Measurements from ENCODE around the gene CMSS1. TPM values are rescaled to one million over a fixed set of nuclear protein-coding genes. Genes with fewer than 3 reads are reported as not detected.

The CMSS1 gene
- total RNA-seq, 2 donors from 2014 or later = 18.9 to 20.4 TPM

- H3K9me3 ChIP-seq (ENCODE audit: control insufficient read depth, low read length, poor library complexity, severe bottlenecking) = no peaks in the 10 kb centered on the region
- ATAC-seq (no peak), DNase-seq (no peak)
- no peak overlapping the region for H3K27ac Mint-ChIP-seq
- H3K4me3 Mint-ChIP-seq = no peak overlapping the region
- H3K36me3 Mint-ChIP-seq (ENCODE audit: low read depth) = no peaks in the 10 kb centered on the region
- H3K4me1 Mint-ChIP-seq = peaks cover 2% of the 10 kb centered on the region
- H3K27me3 Mint-ChIP-seq = no peaks in the 10 kb centered on the region
These were observed 165.0 kb downstream of the CMSS1 start for GRCh38 chr3:99982650-99983049.

DNA sequence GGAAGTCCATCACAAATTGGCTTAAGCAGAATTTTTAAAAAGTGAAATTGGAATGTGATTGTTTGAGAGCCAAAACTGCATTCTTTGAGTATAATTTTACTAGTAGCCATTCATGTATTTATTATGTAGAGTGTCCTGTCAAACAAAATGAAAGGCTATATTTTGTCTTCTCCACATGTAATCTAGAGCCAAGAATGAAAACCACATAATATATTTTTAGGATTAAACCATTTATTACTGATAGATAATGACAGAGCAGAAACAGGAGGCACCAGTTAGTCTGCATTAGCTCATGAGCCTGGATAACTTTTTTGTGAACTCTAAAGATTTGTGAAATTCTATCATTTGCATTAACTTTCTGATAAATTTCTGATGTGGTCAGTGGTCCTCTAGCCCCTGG lies 166.5 kb downstream of the CMSS1 start:
- no peak for ATAC-seq
- Mint-ChIP-seq H3K36me3 (ENCODE audit: low read depth) (no peaks in the 10 kb centered on the region), H3K4me1 (peaks cover 2% of the 10 kb centered on the region), H3K27me3 (no peaks in the 10 kb centered on the region), H3K27ac (no peak overlapping the region), H3K4me3 (no peak overlapping the region)
- no peak for DNase-seq
- H3K9me3 ChIP-seq (ENCODE audit: control insufficient read depth, low read length, poor library complexity, severe bottlenecking) = no peaks in the 10 kb centered on the region

DNA sequence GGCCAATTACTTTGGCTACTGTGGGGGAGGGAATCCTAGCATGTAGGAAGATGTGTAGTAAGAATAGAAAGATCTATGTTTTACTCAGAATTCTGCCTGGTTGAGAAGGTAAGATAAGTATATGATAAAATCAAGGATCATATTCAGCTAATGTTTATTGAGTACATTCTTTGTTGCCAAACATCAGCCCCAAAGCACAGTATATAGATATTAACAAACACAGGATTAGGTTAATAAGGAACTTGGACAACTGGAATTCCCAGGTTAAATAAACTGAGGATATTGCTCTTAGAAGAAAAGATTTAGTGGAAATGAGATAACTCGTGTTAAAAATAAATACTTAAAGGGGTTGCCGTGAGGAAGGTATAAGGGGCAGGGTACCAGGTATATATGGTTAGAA lies 167.0 kb downstream of the CMSS1 start:
- Mint-ChIP-seq H3K4me3 (no peak overlapping the region), H3K4me1 (peaks cover 2% of the 10 kb centered on the region), H3K27me3 (no peaks in the 10 kb centered on the region), H3K36me3 (ENCODE audit: low read depth) (no peaks in the 10 kb centered on the region), H3K27ac (no peak overlapping the region)
- H3K9me3 ChIP-seq (ENCODE audit: control insufficient read depth, low read length, poor library complexity, severe bottlenecking) = no peaks in the 10 kb centered on the region
- ATAC-seq (no peak), DNase-seq (no peak)

DNA sequence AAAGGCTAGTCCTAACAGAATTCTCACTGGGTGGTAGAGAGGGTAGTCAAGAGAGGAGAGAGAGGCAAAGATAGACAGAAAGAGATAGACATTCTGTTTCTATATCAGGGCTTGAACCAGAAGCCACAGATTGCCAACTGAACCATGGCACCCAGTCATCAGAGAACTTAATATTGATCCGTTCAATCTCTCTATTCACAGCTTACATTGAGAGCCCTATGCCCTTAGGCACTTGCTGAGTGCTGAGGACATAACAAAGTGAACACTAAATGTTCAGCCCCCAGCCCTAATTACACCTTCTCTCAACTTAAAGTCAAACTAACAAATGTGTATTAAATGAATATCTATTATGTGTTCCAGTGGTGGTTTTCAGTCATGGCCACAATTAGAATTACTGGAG lies 172.5 kb downstream of the CMSS1 start:
- H3K27me3 Mint-ChIP-seq = no peaks in the 10 kb centered on the region

GRCh38 chr3:99997293-99997692 lies 179.6 kb downstream of the CMSS1 start:
- ATAC-seq (no peak), DNase-seq (no peak)
- H3K4me1 Mint-ChIP-seq = no peaks in the 10 kb centered on the region
- H3K27ac Mint-ChIP-seq = no peak overlapping the region
- no peaks in the 10 kb centered on the region for H3K27me3 Mint-ChIP-seq
- H3K4me3 Mint-ChIP-seq = no peak overlapping the region
- no peaks in the 10 kb centered on the region for H3K36me3 Mint-ChIP-seq (ENCODE audit: low read depth)
- no peaks in the 10 kb centered on the region for H3K9me3 ChIP-seq (ENCODE audit: control insufficient read depth, low read length, poor library complexity, severe bottlenecking)

More for the DNA sequence above, 172.5 kb downstream of the CMSS1 start:
- Mint-ChIP-seq H3K36me3 (ENCODE audit: low read depth) (no peaks in the 10 kb centered on the region), H3K4me3 (no peak overlapping the region), H3K4me1 (no peaks in the 10 kb centered on the region), H3K27ac (no peak overlapping the region)
- H3K9me3 ChIP-seq (ENCODE audit: control insufficient read depth, low read length, poor library complexity, severe bottlenecking) = no peaks in the 10 kb centered on the region
- DNase-seq = no peak
- no peak for ATAC-seq

GRCh38 chr3:99999536-99999935 lies 181.9 kb downstream of the CMSS1 start:
- no peaks in the 10 kb centered on the region for H3K9me3 ChIP-seq (ENCODE audit: control insufficient read depth, low read length, poor library complexity, severe bottlenecking)
- Mint-ChIP-seq H3K4me3 (no peak overlapping the region), H3K27me3 (no peaks in the 10 kb centered on the region), H3K36me3 (ENCODE audit: low read depth) (no peaks in the 10 kb centered on the region), H3K4me1 (peaks cover 8% of the 10 kb centered on the region), H3K27ac (no peak overlapping the region)
- DNase-seq (no peak), ATAC-seq (no peak)

DNA sequence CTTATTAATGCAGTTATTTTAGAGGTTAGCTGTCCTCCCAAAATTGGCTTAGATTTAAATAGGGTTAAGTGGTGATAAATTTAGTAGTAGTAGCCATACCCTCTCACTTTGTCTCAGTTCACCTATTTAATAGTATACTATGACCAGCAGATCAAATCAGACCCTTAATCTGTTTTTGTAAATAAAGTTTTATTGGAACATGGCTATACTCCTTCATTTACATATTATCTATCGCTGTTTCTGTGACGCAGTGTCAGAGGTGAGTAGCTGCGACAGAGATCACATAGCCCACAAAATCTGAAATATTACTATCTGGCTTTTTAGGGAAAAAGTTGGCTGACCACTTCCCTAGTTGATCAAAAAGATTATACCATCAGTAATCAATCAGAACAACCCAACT lies 183.4 kb downstream of the CMSS1 start:
- Mint-ChIP-seq H3K27me3 (no peaks in the 10 kb centered on the region), H3K4me3 (no peak overlapping the region), H3K27ac (no peak overlapping the region), H3K4me1 (peaks cover 11% of the 10 kb centered on the region), H3K36me3 (ENCODE audit: low read depth) (no peaks in the 10 kb centered on the region)
- ATAC-seq (no peak), DNase-seq (no peak)
- no peaks in the 10 kb centered on the region for H3K9me3 ChIP-seq (ENCODE audit: control insufficient read depth, low read length, poor library complexity, severe bottlenecking)

DNA sequence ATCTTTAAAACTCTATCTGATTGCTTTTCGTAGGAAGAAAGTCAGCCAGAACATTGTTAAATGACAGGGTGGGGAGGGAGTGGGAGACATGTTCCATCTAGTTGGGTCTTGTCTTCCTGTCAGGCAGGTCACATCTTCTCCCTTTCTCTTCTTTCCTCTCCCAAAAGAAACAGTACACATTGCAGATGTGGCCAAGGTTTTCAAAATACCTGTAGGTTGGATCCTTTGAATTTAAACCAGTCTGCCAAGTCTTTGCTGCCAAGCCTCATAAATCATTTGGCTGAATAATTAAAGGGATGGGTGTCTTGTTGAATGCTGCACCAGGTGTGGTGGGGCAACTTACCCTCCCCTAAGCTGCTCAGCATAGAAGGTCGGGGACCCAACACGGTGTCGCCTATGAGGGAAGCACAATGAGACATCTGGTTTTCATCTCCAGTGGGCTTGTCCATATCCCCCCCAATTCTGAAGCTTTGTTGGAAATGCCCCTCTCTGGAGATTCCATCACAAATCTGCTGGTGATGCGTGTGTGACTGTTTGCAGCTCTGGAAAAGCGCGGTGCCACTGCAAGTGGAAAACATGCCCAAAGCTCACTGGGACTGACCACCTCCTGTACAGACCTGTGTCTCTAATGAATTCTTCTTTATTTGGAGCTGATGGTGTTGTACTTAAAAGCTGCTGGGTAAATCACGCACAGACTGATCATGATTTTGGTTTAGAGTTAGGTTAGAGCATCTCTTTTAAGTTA lies 184.0 kb downstream of the CMSS1 start:
- no peak overlapping the region for H3K27ac Mint-ChIP-seq
- H3K4me3 Mint-ChIP-seq = no peak overlapping the region
- H3K4me1 Mint-ChIP-seq = peaks cover 11% of the 10 kb centered on the region
- ATAC-seq (no peak), DNase-seq (no peak)
- H3K36me3 Mint-ChIP-seq (ENCODE audit: low read depth) = no peaks in the 10 kb centered on the region
- no peaks in the 10 kb centered on the region for H3K27me3 Mint-ChIP-seq
- no peaks in the 10 kb centered on the region for H3K9me3 ChIP-seq (ENCODE audit: control insufficient read depth, low read length, poor library complexity, severe bottlenecking)

DNA sequence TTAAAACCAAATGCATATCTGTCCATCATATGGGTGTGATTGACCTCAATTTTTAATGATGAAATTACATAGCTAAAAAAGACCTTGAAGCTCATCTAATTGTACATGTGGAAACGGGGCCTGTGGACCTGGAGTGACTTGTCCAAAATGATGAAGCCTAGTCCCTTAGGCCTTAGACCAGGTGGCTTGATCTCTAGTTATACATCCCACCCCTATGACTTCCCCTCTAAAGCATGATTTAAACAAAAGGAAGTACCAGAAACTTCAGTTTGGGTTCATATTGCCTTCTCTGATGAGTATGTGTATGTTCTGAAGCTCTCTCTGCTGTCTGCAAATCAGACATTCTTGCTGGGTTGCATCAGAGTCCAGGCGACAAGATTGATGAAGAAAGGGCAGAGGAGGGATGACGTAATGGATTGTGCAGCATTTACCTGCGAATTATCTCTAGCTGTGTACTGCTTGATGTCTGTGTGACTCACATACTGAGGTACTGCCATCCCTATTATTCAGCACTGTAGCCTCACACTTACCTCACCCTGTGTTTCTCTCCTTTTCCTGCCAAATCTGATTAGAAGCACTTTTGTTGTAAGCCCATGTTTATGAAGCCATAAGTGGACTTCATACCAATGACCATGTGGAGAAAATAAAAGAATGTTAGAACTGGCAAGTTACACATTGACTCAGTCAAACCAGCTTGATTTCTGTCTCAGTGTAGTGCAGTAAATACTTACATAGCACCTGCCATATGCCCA lies 185.1 kb downstream of the CMSS1 start:
- H3K9me3 ChIP-seq (ENCODE audit: control insufficient read depth, low read length, poor library complexity, severe bottlenecking) = no peaks in the 10 kb centered on the region
- no peak for ATAC-seq

DNA sequence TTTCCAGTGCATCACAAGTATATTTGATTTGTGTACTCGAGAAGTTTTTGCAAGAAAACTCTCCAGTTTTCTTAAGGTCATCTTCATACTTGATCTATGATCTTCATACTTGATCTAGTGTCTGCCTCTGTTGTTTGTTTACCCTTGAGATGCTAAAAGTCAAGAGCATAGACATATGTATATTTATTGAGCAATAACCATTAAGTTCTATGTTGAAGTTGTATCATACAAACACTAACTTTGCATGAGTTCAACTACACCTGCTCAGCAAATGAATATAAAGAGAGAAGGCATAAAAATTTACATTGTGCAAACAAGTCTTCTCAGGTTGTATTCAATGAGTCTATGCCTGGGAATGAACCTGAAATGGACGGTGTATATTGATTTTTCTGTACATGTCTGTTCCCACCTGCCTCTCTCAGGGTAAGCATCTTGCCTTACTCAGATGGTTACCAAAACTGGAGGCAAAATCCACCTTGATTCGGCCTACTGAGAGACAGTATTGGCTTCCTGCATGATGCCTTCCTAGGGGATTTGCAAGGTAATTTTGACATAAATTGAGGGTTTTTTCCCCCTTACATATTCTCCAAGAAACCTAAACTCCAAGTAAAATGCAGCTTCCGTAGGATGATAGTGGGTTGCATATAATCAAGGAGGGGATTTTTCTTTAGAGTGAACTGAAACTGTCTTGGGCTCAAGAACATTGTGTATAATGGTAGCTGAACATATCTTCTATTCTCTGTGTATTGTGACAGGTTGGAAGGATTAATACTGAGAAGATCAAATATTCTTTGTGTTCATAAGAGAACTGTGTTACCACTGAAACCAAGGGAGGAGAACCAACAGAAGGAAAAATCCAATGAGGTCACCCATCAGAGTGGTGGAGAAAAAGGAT lies 186.2 kb downstream of the CMSS1 start:
- H3K9me3 ChIP-seq (ENCODE audit: control insufficient read depth, low read length, poor library complexity, severe bottlenecking) = no peaks in the 10 kb centered on the region
- Mint-ChIP-seq H3K36me3 (ENCODE audit: low read depth) (no peaks in the 10 kb centered on the region), H3K4me1 (peaks cover 13% of the 10 kb centered on the region), H3K27ac (no peak overlapping the region), H3K4me3 (no peak overlapping the region), H3K27me3 (no peaks in the 10 kb centered on the region)
- no peak for ATAC-seq
- DNase-seq = no peak

More for the DNA sequence above, 185.1 kb downstream of the CMSS1 start:
- Mint-ChIP-seq H3K27me3 (no peaks in the 10 kb centered on the region), H3K4me1 (peaks cover 13% of the 10 kb centered on the region), H3K27ac (no peak overlapping the region), H3K4me3 (no peak overlapping the region), H3K36me3 (ENCODE audit: low read depth) (no peaks in the 10 kb centered on the region)
- no peak for DNase-seq

- H3K4me1 Mint-ChIP-seq = peaks cover 13% of the 10 kb centered on the region
- no peaks in the 10 kb centered on the region for H3K27me3 Mint-ChIP-seq
- ATAC-seq (no peak), DNase-seq (no peak)
- no peak overlapping the region for H3K27ac Mint-ChIP-seq
- no peaks in the 10 kb centered on the region for H3K36me3 Mint-ChIP-seq (ENCODE audit: low read depth)
- no peak overlapping the region for H3K4me3 Mint-ChIP-seq
- H3K9me3 ChIP-seq (ENCODE audit: control insufficient read depth, low read length, poor library complexity, severe bottlenecking) = no peaks in the 10 kb centered on the region
These were observed 187.3 kb downstream of the CMSS1 start for GRCh38 chr3:100004931-100005330.

- no peak for ATAC-seq
- DNase-seq = no peak
- Mint-ChIP-seq H3K27me3 (no peaks in the 10 kb centered on the region), H3K4me1 (peaks cover 13% of the 10 kb centered on the region), H3K4me3 (no peak overlapping the region), H3K27ac (peak overlapping the region; percentile 66), H3K36me3 (ENCODE audit: low read depth) (no peaks in the 10 kb centered on the region)
- no peaks in the 10 kb centered on the region for H3K9me3 ChIP-seq (ENCODE audit: control insufficient read depth, low read length, poor library complexity, severe bottlenecking)
These were observed 188.2 kb downstream of the CMSS1 start for GRCh38 chr3:100005665-100006393.
